H1 (cell line): ENCODE measurements around the gene UVRAG.

Source experiments
- POLR2A ChIP-seq, 2 experiments: IDR thresholded peaks; 1 replicate in 1 of 2; 2 replicates in 1 of 2; pipeline ENCODE4 v1.6.1; 2011; ENCODE audit warnings: low read depth in 2 of 2, low read length in 2 of 2, mild to moderate bottlenecking in 2 of 2; ENCODE audit errors: control extremely low read depth in 1 of 2
- SAP30 ChIP-seq: fragments of 300-600 bp; sonication (generic); IDR thresholded peaks from 2 replicates; pipeline ENCODE4 v1.7.1; 2012; ENCODE audit warnings: low read length, moderate library complexity, mild to moderate bottlenecking, inconsistent platforms; ENCODE audit not compliant: insufficient read depth, insufficient replicate concordance
- SIN3A ChIP-seq, 2 experiments: IDR thresholded peaks in 1 of 2; conservative IDR thresholded peaks in 1 of 2; 2 replicates each; pipeline ENCODE4 v1.6.1; 2011 to 2012; ENCODE audit warnings: low read length in 2 of 2, improper control_type of control experiment in 1 of 2, low read depth in 1 of 2, mild to moderate bottlenecking in 1 of 2
- TF ChIP-seq, protein P1 (sequence below), 3 experiments: IDR thresholded peaks; 1 replicate in 2 of 3; 2 replicates in 1 of 3; pipeline versions ENCODE4 v1.5.1 to v1.6.1; 2011; ENCODE audit warnings: low read length in 3 of 3, mild to moderate bottlenecking in 3 of 3, inconsistent platforms in 2 of 3, low read depth in 1 of 3, moderate library complexity in 1 of 3; ENCODE audit not compliant: insufficient read depth in 1 of 3; ENCODE audit errors: control extremely low read depth in 1 of 3

DNA sequence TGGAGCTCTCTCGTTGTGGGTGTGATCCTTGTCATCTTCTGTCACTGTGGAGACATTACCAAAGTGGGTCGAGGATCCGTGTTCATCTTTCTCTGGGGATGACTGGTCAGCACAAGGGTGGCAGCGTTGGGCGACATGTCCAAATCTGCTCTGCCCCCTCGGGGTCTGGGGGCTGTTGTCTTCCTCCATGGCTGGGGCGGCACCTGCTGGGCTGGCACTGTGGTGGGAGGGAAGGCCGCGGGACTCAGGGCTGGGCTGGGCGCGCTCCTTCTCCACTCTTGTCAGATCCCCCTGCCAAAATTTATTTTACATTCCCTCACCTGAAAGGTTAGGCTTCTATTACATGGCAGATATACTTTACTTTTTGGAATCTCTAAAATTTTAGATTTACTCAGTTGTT is 96.4 kb downstream of the UVRAG start:
- TF ChIP-seq POLR2A (IDR thresholded peaks at IDR 0.05; ENCODE audit: control extremely low read depth in 1 of 2, low read depth in 2 of 2, low read length in 2 of 2) = no peak
- TF ChIP-seq, protein P1, sequence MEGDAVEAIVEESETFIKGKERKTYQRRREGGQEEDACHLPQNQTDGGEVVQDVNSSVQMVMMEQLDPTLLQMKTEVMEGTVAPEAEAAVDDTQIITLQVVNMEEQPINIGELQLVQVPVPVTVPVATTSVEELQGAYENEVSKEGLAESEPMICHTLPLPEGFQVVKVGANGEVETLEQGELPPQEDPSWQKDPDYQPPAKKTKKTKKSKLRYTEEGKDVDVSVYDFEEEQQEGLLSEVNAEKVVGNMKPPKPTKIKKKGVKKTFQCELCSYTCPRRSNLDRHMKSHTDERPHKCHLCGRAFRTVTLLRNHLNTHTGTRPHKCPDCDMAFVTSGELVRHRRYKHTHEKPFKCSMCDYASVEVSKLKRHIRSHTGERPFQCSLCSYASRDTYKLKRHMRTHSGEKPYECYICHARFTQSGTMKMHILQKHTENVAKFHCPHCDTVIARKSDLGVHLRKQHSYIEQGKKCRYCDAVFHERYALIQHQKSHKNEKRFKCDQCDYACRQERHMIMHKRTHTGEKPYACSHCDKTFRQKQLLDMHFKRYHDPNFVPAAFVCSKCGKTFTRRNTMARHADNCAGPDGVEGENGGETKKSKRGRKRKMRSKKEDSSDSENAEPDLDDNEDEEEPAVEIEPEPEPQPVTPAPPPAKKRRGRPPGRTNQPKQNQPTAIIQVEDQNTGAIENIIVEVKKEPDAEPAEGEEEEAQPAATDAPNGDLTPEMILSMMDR (IDR thresholded peaks at IDR 0.05; ENCODE audit: control extremely low read depth in 1 of 3, insufficient read depth in 1 of 3, low read depth in 1 of 3, low read length in 3 of 3) = no peak
- TF ChIP-seq SAP30 = no peak
- no peak for TF ChIP-seq SIN3A (conservative IDR thresholded peaks at IDR 0.05 in 1 of 2, IDR thresholded peaks at IDR 0.05 in 1 of 2; ENCODE audit: low read depth in 1 of 2, low read length in 2 of 2)
